GM19238 (cell line): ENCODE data around the gene DNAH17.

Source experiments
- DNase-seq: peaks from one replicate; pipeline ENCODE4 v3.0.0; 2011; ENCODE audit warnings: low spot score; ENCODE audit not compliant: insufficient read length

The DNAH17 gene

GRCh38 chr17:78460176-78460675 is 117.0 kb downstream of the DNAH17 start:
- no peak for DNase-seq

DNA sequence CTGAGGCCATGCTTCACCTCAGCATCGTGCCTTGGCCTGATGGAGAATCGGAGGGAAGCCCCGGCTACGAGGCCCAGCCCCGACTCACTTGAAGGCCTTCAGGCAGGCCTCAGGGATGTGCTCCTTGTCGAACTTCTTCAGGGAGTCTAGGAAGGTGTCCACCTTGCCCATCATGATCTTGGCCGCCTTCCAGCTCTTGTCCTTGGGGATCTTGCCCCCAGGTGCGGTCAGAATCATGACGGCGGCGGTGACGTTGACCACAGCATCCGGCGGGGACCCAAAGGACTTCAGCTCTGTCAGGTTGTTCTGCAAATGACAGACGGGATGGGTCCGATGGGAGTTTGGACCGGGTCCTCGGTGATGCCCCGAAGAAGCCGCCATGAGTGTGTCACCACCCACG is 117.5 kb downstream of the DNAH17 start:
- DNase-seq, result no peak

DNA sequence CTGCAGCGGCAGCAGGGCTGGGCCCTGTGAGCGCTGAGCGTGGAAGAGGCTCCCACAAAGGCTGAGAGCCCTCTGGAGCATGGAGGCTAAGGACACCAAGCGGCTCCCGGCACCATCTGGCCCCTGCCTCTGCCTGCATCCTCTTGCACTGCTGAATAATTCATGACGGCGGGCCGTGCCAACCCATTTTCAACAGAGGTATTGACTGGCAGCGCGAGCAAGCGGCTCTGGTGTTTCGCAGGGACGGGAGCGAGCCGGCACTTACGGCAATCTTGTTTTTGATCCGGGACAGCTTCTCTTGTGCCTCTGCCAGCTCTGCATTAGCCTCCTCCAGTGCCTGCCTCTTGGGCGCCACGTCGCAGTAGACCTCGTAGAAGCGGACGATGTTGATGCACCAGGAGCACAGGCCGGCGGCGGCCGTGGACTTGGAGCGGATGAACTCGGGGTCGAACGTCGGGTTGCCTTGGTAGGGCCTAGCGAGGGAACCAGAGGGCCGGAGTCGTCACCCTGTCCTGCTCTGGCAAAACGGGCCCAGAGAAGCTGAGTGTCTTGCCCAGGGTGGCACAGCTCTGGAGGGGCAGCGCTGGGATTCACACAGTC is 118.4 kb downstream of the DNAH17 start:
- DNase-seq, result no peak

DNA sequence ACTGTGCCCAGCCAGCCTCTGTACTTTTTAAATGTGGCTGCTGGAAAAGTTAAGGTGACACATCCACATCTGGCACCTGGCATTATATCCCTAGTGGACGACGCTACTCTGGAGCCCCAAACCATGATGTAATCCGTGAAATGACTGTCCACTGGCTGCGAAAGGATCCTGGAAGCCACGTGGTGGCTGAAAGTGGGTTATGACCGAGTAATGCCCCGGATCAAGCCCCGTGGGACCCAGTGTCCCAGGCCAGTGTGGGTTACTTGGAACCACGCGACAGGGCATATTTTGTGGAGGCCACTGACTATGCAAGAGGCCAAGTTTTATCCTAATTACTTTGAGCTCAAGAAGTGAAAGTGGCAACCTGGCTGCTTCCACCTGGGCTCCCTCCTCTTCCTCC is 119.1 kb downstream of the DNAH17 start:
- no peak for DNase-seq

GRCh38 chr17:78454346-78454745 is 122.8 kb downstream of the DNAH17 start:
- DNase-seq, result no peak

DNA sequence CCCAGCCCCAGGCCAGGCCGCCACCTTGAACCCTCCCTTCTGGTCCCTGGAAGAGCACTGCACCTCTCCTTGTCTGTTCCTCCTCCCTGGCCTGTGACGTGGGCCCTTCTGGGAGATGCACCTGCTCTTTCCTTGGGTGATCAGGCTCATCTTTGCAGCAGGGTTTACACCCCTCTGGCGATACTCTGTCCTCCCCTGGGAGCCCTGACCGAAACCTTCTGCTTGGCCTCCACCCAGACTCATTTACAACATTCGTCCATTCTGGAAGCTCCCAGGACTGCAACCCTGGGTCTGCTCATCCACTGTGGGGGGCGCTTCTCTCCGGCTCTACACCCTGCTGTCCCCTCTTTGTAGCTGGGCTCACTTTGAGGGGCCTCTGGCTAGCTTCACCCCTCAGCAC is 125.4 kb downstream of the DNAH17 start:
- DNase-seq, result no peak

GRCh38 chr17:78450696-78451345 is 126.4 kb downstream of the DNAH17 start:
- DNase-seq, result no peak

DNA sequence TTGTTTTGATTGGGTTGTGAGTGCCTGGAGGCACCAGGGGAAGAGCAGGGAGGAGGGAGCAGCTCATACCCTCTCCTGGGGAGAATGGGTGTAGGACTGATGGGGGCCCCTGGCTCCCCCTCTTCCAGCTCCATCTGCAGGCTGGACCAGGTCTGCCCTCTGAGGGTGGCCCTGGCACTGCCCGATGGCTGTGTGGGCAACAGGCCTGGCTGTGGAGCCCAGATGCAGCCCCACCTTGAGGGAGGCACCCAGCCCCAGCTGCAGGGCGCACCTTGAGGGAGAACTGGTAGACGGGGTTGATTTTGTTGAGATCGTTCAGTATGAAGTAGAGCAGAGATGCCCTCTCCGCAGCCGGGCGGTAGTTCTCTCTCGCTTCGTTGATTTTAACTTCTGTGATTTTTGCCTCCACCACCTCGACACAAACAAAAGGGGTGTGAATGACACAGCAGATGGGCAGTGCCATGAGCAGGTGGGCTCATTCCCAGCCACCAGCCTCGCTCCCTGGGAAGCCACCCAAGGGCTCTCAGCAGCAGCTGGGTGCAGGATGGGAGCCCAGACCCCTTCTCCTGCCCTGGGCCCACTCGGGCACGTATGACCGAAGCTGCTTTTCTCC is 127.1 kb downstream of the DNAH17 start:
- no peak for DNase-seq

DNA sequence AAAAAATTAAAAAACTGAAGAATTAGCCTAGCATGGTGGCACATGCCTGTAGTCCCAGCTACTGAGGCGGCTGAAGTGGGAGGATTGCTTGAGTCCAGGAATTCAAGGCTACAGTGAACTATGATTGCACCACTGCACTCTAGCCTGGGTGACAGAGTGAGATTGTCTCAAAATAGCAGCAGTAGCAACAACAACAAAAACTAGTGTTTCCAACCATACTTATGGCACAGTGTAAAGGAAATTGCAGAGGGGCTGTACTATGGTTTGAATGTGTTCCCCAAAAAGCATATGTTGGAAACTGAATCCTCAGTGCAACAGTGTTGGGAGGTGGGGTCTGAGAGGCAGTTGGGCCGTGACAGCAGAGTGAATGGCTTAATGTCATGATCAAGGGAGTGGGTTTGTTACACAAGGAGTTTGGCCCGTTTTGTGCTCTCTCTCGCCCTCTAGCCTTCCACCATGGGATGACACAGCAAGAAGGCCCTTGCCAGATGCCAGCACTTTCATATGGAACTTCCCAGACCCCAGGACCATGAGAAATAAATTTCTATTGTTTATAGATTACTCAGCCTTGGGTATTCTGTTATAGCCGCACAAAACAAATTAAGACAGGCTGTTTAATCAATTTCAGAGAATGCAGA is 128.7 kb downstream of the DNAH17 start:
- no peak for DNase-seq

GRCh38 chr17:78446833-78447232 is 130.4 kb downstream of the DNAH17 start:
- no peak for DNase-seq

- DNase-seq, result no peak
Measured at GRCh38 chr17:78444392-78444791, 132.8 kb downstream of the DNAH17 start.

GRCh38 chr17:78442648-78443218 is 134.5 kb downstream of the DNAH17 start:
- DNase-seq, result no peak

GRCh38 chr17:78441271-78441971 is 135.8 kb downstream of the DNAH17 start:
- DNase-seq, result no peak

GRCh38 chr17:78438694-78439325 is 138.4 kb downstream of the DNAH17 start:
- DNase-seq, result no peak

- no peak for DNase-seq
Measured at GRCh38 chr17:78438271-78438691, 138.9 kb downstream of the DNAH17 start.

DNA sequence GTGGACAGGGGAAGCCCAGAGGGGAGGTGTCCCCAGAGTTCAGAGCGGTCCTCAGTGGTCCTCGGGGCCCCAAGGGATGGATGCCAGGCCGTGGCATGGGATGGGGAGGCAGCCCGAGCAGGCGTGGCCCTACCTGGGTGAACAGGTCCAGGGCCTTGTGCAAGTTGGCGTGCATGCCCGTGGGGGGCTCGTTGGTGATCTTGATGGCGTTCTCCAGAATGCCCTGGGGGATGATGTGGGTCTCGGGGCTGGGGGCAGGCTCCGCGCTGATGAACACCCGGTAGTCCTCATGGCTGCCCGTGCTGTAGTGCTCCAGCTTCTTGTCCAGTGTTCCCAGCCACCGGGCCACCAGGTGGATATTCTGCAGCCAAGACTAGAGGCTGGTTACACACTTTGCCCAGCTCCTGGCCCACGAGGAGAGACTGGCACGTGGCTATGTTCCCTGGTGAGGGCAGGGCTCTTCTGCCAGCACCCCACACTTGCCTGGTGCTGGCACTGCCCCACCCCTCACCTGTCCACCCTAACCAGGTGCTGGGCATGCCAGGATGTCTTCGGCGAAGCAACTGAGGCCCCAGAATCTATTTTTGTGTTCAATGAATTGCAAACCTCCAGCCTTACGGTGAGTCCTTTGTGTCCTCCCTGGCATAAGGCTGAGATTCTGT is 139.6 kb downstream of the DNAH17 start:
- DNase-seq, result no peak

- DNase-seq, result no peak
Measured at GRCh38 chr17:78435330-78436005, 141.7 kb downstream of the DNAH17 start.

DNA sequence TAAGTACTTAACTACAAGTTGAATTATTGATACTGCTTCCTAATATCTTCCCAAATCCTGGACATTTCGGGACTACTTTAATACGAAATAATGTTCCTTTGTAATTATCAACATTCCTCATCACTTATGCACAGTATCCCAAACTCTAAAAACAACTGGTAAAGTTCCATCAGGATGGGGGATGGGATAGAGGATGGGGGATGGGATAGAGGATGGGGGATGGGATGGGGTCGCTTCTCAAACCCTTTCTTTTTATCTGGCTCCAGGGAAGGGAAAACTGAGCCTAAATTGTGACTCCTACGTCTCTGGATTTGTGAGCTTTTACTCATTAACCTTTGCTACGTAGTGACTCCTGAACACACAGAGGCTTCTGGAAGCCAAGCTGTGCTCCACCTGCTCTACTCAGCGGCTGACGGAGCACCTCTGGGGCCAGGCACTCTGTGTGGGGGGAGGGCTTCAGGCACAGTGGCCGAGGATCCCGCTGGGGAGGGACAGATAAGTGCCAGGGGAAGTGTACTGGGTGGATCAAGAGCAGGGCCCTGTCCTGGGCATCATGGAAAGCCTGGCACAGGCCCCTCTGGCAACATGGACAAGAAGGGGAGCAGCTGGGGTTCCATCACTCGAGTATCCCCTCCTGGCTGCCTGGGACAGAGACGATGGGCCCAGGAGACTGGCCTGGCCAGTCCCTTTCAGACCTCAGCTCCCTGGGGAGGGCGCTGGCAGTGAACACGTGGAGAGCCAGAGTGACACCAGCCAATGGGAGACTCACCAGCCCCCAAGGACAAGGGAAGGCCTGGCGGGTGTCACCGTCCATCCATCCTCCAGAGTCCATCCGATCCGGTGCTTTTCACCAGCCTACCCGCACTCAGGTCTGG is 142.5 kb downstream of the DNAH17 start:
- no peak for DNase-seq
